ENCODE data around the gene NR5A1.

NR5A1 gene

GRCh38 chr9:124479371-124479770, 27.8 kb downstream of the NR5A1 start:
- no peak for DNase-seq

GRCh38 chr9:124478354-124478753, 28.8 kb downstream of the NR5A1 start:
- no peak for DNase-seq

GRCh38 chr9:124477648-124478285, 29.4 kb downstream of the NR5A1 start:
- no peak for DNase-seq

- DNase-seq, result no peak
Observed at GRCh38 chr9:124477211-124477647, 30.0 kb downstream of the NR5A1 start.

GRCh38 chr9:124475868-124476690, 31.1 kb downstream of the NR5A1 start:
- no peak for DNase-seq

GRCh38 chr9:124475158-124475867, 31.9 kb downstream of the NR5A1 start:
- no peak for DNase-seq

GRCh38 chr9:124474151-124474550, 33.0 kb downstream of the NR5A1 start:
- no peak for DNase-seq

GRCh38 chr9:124473310-124473709, 33.9 kb downstream of the NR5A1 start:
- no peak for DNase-seq

- no peak for DNase-seq
Observed at GRCh38 chr9:124472770-124473169, 34.4 kb downstream of the NR5A1 start.

GRCh38 chr9:124471761-124472160, 35.4 kb downstream of the NR5A1 start:
- no peak for DNase-seq

- no peak for DNase-seq
Observed at GRCh38 chr9:124470726-124471125, 36.5 kb downstream of the NR5A1 start.

GRCh38 chr9:124470306-124470705, 36.9 kb downstream of the NR5A1 start:
- DNase-seq, result no peak

GRCh38 chr9:124469011-124469832, 38.0 kb downstream of the NR5A1 start:
- DNase-seq, result no peak

- DNase-seq, result no peak
Observed at GRCh38 chr9:124468061-124468740, 39.0 kb downstream of the NR5A1 start.

- DNase-seq, result no peak
Observed at GRCh38 chr9:124467410-124468060, 39.7 kb downstream of the NR5A1 start.

- DNase-seq, result no peak
Observed at GRCh38 chr9:124465736-124466135, 41.5 kb downstream of the NR5A1 start.

GRCh38 chr9:124462739-124463138, 44.5 kb downstream of the NR5A1 start:
- DNase-seq, result no peak

- no peak for DNase-seq
Observed at GRCh38 chr9:124458441-124458840, 48.8 kb downstream of the NR5A1 start.

- DNase-seq, result no peak
Observed at GRCh38 chr9:124457887-124458431, 49.2 kb downstream of the NR5A1 start.

- no peak for DNase-seq
Observed at GRCh38 chr9:124457079-124457886, 49.9 kb downstream of the NR5A1 start.
